ENCODE data around the gene SPACA9. TPM values are rescaled to one million over a fixed set of nuclear protein-coding genes. Genes with fewer than 3 reads are reported as not detected.

SPACA9 gene
- total RNA-seq, 1 donor from 2014 or later, result 8.3 TPM

DNA sequence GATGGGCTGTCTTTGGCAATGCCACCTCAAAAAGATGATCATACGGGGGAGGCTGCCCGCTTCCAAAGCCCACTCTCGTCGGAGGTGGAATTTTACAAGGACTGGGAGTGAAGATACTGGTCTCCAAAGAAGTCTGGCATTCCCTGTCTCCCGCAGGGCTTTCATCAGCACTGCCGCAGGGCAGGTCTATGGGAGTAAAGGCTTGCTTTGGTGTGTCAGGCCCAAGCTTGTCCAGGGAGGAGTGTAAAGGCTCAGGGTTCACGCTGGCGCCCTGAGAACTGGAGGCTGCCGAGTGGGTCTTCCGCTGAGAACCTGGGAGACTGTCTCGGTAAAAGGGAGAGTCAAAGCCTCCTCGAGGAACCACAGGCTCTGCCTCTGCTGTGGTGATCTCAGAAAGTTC is 27.0 kb downstream of the SPACA9 start:
- no peak for DNase-seq (ENCODE audit: extremely low spot score, unreplicated experiment)
- TF ChIP-seq, protein P1, sequence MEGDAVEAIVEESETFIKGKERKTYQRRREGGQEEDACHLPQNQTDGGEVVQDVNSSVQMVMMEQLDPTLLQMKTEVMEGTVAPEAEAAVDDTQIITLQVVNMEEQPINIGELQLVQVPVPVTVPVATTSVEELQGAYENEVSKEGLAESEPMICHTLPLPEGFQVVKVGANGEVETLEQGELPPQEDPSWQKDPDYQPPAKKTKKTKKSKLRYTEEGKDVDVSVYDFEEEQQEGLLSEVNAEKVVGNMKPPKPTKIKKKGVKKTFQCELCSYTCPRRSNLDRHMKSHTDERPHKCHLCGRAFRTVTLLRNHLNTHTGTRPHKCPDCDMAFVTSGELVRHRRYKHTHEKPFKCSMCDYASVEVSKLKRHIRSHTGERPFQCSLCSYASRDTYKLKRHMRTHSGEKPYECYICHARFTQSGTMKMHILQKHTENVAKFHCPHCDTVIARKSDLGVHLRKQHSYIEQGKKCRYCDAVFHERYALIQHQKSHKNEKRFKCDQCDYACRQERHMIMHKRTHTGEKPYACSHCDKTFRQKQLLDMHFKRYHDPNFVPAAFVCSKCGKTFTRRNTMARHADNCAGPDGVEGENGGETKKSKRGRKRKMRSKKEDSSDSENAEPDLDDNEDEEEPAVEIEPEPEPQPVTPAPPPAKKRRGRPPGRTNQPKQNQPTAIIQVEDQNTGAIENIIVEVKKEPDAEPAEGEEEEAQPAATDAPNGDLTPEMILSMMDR (conservative IDR thresholded peaks at IDR 0.05), result no peak
- H3K4me1 Mint-ChIP-seq (ENCODE audit: unreplicated experiment), result no peaks in the 10 kb centered on the region
- H3K27me3 Mint-ChIP-seq, result no peaks in the 10 kb centered on the region
- H3K27ac Mint-ChIP-seq, result no peak overlapping the region
- H3K36me3 Mint-ChIP-seq, result peaks cover 15% of the 10 kb centered on the region
- no peaks in the 10 kb centered on the region for H3K9me3 Mint-ChIP-seq
- no peak overlapping the region for H3K4me3 Mint-ChIP-seq

DNA sequence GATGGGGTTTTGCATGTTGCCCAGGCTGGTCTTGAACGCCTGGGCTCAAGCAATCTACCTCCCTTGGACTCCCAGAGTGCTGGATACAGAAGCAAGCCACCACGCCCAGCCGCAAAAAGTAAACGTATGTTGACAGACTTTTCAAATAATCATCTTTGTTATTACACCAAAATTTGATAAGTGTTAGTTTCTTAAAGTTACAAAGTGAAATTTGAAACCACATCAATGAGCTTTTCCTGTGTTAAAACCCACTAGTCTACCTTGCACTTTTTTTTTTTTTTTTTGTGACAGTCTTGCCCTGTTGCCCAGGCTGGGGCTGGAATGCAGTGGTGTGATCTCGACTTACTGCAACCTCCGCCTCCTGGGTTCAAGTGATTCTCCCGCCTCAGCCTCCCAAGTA is 29.9 kb downstream of the SPACA9 start:
- peaks cover 17% of the 10 kb centered on the region for H3K36me3 Mint-ChIP-seq
- no peak for DNase-seq (ENCODE audit: extremely low spot score, unreplicated experiment)
- no peak overlapping the region for H3K27ac Mint-ChIP-seq
- TF ChIP-seq, protein P1 (conservative IDR thresholded peaks at IDR 0.05), result no peak
- H3K9me3 Mint-ChIP-seq, result no peaks in the 10 kb centered on the region
- H3K4me3 Mint-ChIP-seq, result no peak overlapping the region
- no peaks in the 10 kb centered on the region for H3K4me1 Mint-ChIP-seq (ENCODE audit: unreplicated experiment)
- H3K27me3 Mint-ChIP-seq, result no peaks in the 10 kb centered on the region

DNA sequence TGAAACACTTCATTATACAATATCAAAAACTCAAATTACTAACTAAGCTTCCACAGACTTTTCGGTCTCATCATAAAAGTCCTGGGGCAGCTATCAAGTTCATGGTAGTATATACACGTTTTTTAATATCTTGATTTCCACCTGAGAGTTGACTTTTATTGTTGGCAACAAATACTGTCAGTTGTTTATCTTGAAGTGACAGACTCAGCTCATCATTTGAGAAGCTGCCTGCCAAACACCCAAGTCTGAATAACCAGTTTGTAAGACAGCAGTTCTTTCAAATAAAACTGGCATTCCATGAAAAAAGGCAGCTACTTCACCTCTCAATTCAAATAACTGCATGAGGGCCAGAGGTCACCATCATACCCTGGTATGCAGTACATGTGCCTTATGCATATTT is 30.6 kb downstream of the SPACA9 start:
- H3K4me1 Mint-ChIP-seq (ENCODE audit: unreplicated experiment), result no peaks in the 10 kb centered on the region
- no peak overlapping the region for H3K4me3 Mint-ChIP-seq
- H3K9me3 Mint-ChIP-seq, result no peaks in the 10 kb centered on the region
- TF ChIP-seq, protein P1 (conservative IDR thresholded peaks at IDR 0.05), result no peak
- H3K27me3 Mint-ChIP-seq, result no peaks in the 10 kb centered on the region
- H3K27ac Mint-ChIP-seq, result no peak overlapping the region
- H3K36me3 Mint-ChIP-seq, result peaks cover 17% of the 10 kb centered on the region
- no peak for DNase-seq (ENCODE audit: extremely low spot score, unreplicated experiment)

DNA sequence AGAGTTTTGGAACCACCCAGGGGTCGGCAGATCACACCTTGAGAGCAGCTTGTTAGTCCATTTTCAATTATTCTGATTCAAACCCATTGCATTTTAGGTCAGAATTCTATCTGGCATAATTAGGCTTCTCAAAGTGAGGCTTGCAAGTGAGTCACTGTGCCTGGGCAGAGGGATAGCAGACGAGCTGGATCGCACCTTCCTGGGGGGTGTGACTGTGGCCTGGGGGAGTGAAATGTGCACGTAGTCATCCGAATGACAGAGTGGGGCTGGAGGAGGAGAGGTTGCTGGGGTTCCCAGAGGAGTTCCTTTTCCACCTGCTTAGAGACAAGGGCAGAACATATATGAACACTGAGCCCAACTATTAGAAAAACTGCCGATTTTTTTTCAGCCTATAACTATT is 31.7 kb downstream of the SPACA9 start:
- H3K27ac Mint-ChIP-seq, result no peak overlapping the region
- peaks cover 20% of the 10 kb centered on the region for H3K36me3 Mint-ChIP-seq
- H3K4me1 Mint-ChIP-seq (ENCODE audit: unreplicated experiment), result no peaks in the 10 kb centered on the region
- H3K9me3 Mint-ChIP-seq, result no peaks in the 10 kb centered on the region
- no peak overlapping the region for H3K4me3 Mint-ChIP-seq
- TF ChIP-seq, protein P1 (conservative IDR thresholded peaks at IDR 0.05), result no peak
- no peak for DNase-seq (ENCODE audit: extremely low spot score, unreplicated experiment)
- no peaks in the 10 kb centered on the region for H3K27me3 Mint-ChIP-seq

DNA sequence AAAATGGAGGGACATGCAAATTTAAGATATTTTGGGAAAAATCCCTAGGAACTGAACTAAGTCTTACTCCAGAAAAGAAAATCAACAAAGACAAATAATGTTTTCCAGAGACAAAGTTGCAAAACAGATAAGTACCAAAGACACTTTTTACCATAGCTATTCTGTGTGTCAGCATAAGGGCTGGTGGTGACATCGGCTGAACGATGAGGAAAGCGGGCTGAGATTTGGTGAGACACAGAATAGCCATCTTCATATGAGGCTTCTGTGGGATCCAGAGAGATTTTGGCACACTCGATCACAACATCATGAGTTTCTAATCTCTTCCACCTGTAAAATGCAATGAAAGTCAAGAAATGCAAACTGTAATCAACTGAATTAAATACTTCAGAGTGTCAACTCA is 33.4 kb downstream of the SPACA9 start:
- Mint-ChIP-seq H3K9me3 (no peaks in the 10 kb centered on the region), H3K27me3 (no peaks in the 10 kb centered on the region), H3K4me1 (ENCODE audit: unreplicated experiment) (no peaks in the 10 kb centered on the region), H3K4me3 (no peak overlapping the region), H3K27ac (no peak overlapping the region), H3K36me3 (peaks cover 29% of the 10 kb centered on the region)
- TF ChIP-seq, protein P1 (conservative IDR thresholded peaks at IDR 0.05), result no peak
- DNase-seq (ENCODE audit: extremely low spot score, unreplicated experiment), result peak; percentile 27

DNA sequence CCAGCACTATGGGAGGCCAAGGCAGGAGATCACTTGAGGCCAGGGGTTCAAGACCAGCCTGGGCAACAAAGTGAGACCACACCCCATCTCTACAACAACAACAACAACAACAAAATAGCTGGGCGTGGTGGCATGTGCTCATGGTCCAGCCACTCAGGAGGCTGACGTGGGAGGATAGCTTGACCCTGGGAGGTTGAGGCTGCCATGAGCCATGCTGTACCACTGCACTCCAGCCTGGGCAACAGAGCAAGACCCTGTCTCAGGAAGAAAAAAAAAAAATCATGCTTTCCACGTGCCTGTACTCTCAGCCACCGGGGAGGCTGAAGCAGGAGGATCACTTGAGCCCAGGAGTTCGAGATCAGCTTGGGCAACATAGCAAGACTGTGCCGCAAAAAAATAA is 36.2 kb downstream of the SPACA9 start:
- DNase-seq (ENCODE audit: extremely low spot score, unreplicated experiment), result no peak
- TF ChIP-seq, protein P1 (conservative IDR thresholded peaks at IDR 0.05), result no peak
- H3K27me3 Mint-ChIP-seq, result no peaks in the 10 kb centered on the region
- no peak overlapping the region for H3K4me3 Mint-ChIP-seq
- H3K36me3 Mint-ChIP-seq, result peaks cover 47% of the 10 kb centered on the region
- no peaks in the 10 kb centered on the region for H3K4me1 Mint-ChIP-seq (ENCODE audit: unreplicated experiment)
- no peaks in the 10 kb centered on the region for H3K9me3 Mint-ChIP-seq
- no peak overlapping the region for H3K27ac Mint-ChIP-seq
